Measurements from ENCODE around the gene PDZD2. TPM values are rescaled to one million over a fixed set of nuclear protein-coding genes. Genes with fewer than 3 reads are reported as not detected.
A peak's percentile ranks its signal among the peaks of the same experiment; 100 is the strongest.

Gene PDZD2
- total and polyA plus RNA-seq, 2 experiments from 2014 or later = 8.3 to 16.9 TPM

- Histone ChIP-seq H3K36me3 (ENCODE audit: insufficient read depth) (no peaks in the 10 kb centered on the region), H4K20me1 (replicated peaks; ENCODE audit: insufficient read depth) (no peaks in the 10 kb centered on the region), H2AFZ (no peak overlapping the region), H3K4me3 (no peak overlapping the region), H3K4me1 (ENCODE audit: insufficient read depth) (peaks cover 10% of the 10 kb centered on the region), H3F3A (replicated peaks; ENCODE audit: low read depth) (no peaks in the 10 kb centered on the region), H3K79me2 (replicated peaks; ENCODE audit: insufficient read depth) (no peaks in the 10 kb centered on the region), H3K27me3 (ENCODE audit: insufficient read depth) (no peaks in the 10 kb centered on the region), H3K27ac (ENCODE audit: low read depth) (no peak overlapping the region), H3K9me2 (ENCODE audit: insufficient read depth) (no peaks in the 10 kb centered on the region; the same call in 1 of the 2 replicates), H3K4me2 (peak overlapping the region; percentile 26; the same call in 1 of the 2 replicates)
- TF ChIP-seq JUNB (IDR thresholded peaks at IDR 0.05; ENCODE audit: unreplicated experiment) (no peak), ETS1 (IDR thresholded peaks at IDR 0.05) (no peak), EZH2phosphoT487 (IDR thresholded peaks at IDR 0.05; ENCODE audit: unreplicated experiment) (no peak), POLR2AphosphoS5 (IDR thresholded peaks at IDR 0.05; ENCODE audit: low read depth) (no peak), CREB1 (CRISPR knock-in tag; IDR thresholded peaks at IDR 0.05; ENCODE audit: low read depth) (peak; percentile 63; the same call in 1 of the 2 replicates), REST (IDR thresholded peaks at IDR 0.05; ENCODE audit: unreplicated experiment) (no peak), CTCF (conservative IDR thresholded peaks at IDR 0.05; ENCODE audit: low read depth in 2 of 2) (no peak)
- peaks cover 3% of the 10 kb centered on the region; the same call in 1 of the 3 replicates for H3K36me3 Mint-ChIP-seq (ENCODE audit: low read depth)
- no peaks in the 10 kb centered on the region for H3K9me3 Mint-ChIP-seq
- H3K4me3 Mint-ChIP-seq = no peak overlapping the region
- peaks cover 27% of the 10 kb centered on the region for H3K4me1 Mint-ChIP-seq
- ATAC-seq (peak; percentile 95), DNase-seq (ENCODE audit: low spot score) (peak; percentile 72)
- H3K27me3 Mint-ChIP-seq (ENCODE audit: insufficient read depth, low read depth, poor library complexity) = peaks cover 5% of the 10 kb centered on the region
- no peak overlapping the region for H3K27ac Mint-ChIP-seq
Measured at GRCh38 chr5:31656806-31657205, 17.9 kb downstream of the PDZD2 start.

GRCh38 chr5:31657315-31657979, 18.5 kb downstream of the PDZD2 start:
- Histone ChIP-seq H3K4me3 (no peak overlapping the region), H3F3A (replicated peaks; ENCODE audit: low read depth) (no peaks in the 10 kb centered on the region), H3K27ac (ENCODE audit: low read depth) (no peak overlapping the region), H3K9me2 (ENCODE audit: insufficient read depth) (no peaks in the 10 kb centered on the region; the same call in 1 of the 2 replicates), H3K79me2 (replicated peaks; ENCODE audit: insufficient read depth) (no peaks in the 10 kb centered on the region), H3K4me1 (ENCODE audit: insufficient read depth) (peaks cover 10% of the 10 kb centered on the region), H3K4me2 (no peak overlapping the region), H3K36me3 (ENCODE audit: insufficient read depth) (no peaks in the 10 kb centered on the region), H3K27me3 (ENCODE audit: insufficient read depth) (no peaks in the 10 kb centered on the region), H2AFZ (no peak overlapping the region), H4K20me1 (replicated peaks; ENCODE audit: insufficient read depth) (no peaks in the 10 kb centered on the region)
- Mint-ChIP-seq H3K4me3 (no peak overlapping the region), H3K27ac (no peak overlapping the region), H3K27me3 (ENCODE audit: insufficient read depth, low read depth, poor library complexity) (peaks cover 5% of the 10 kb centered on the region), H3K36me3 (ENCODE audit: low read depth) (peaks cover 3% of the 10 kb centered on the region; the same call in 1 of the 3 replicates), H3K9me3 (no peaks in the 10 kb centered on the region), H3K4me1 (peaks cover 27% of the 10 kb centered on the region)
- DNase-seq (ENCODE audit: low spot score) (no peak), ATAC-seq (no peak)
- TF ChIP-seq JUNB (IDR thresholded peaks at IDR 0.05; ENCODE audit: unreplicated experiment) (no peak), ZNF114 (CRISPR knock-in tag; IDR thresholded peaks at IDR 0.05) (no peak), CREB1 (CRISPR knock-in tag; IDR thresholded peaks at IDR 0.05; ENCODE audit: low read depth) (no peak), ZNF331 (CRISPR knock-in tag; IDR thresholded peaks at IDR 0.05; ENCODE audit: low read depth) (no peak), REST (IDR thresholded peaks at IDR 0.05; ENCODE audit: unreplicated experiment) (no peak)

All from GM23338 (cell line).